Spleen (tissue), 7 donors: ENCODE data around the gene KMT2E.

Experiments
- POLR2AphosphoS5 ChIP-seq, 3 donors: sonication (generic); formaldehyde crosslinking; IDR thresholded peaks; one replicate each; pipeline ENCODE4 v1.5.1; 2017; ENCODE audit warnings: antibody characterized with exemption in 3 of 3
- TF ChIP-seq, protein P1 (sequence below), 11 experiments: fragments of 200-600 bp in 7 of 11; fragments of 450-650 bp in 4 of 11; sonication (generic) in 4 of 11; IDR thresholded peaks in 8 of 11; conservative IDR thresholded peaks in 3 of 11; 1 replicate in 7 of 11; 2 replicates in 4 of 11; pipeline versions ENCODE4 v1.4.0 to v1.8.0; 2016 to 2021; ENCODE audit warnings: antibody characterized with exemption in 11 of 11, inconsistent platforms in 4 of 11, mild to moderate bottlenecking in 1 of 11
- donor health status: DM: no; HTN: no; CAD: no; lungs with moderate emphysema.
- donor health status: DM: no; HTN: no; CAD: no.
- donor health status: DM: no; HTN: no; CAD: no.

DNA sequence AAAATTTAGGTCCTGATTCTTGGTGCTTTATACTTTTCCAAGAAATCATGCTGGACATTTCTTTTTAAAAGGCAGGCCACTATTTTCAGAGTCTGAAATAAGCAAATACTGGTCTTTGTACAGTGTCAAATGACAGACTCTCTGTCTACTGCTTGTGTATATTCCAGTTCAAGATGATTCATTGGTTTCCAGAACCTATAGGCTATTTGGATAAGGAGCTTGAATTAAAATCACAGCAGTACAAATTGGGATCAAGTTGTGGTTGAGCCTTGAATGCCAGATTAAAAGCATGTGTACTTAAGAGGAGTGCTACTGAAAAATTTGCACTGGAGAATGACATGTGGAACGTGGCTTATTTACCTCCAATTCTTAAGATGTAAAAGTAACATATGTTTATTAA, 10.7 kb downstream of the KMT2E start:
- TF ChIP-seq, protein P1, sequence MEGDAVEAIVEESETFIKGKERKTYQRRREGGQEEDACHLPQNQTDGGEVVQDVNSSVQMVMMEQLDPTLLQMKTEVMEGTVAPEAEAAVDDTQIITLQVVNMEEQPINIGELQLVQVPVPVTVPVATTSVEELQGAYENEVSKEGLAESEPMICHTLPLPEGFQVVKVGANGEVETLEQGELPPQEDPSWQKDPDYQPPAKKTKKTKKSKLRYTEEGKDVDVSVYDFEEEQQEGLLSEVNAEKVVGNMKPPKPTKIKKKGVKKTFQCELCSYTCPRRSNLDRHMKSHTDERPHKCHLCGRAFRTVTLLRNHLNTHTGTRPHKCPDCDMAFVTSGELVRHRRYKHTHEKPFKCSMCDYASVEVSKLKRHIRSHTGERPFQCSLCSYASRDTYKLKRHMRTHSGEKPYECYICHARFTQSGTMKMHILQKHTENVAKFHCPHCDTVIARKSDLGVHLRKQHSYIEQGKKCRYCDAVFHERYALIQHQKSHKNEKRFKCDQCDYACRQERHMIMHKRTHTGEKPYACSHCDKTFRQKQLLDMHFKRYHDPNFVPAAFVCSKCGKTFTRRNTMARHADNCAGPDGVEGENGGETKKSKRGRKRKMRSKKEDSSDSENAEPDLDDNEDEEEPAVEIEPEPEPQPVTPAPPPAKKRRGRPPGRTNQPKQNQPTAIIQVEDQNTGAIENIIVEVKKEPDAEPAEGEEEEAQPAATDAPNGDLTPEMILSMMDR (IDR thresholded peaks at IDR 0.05 in 8 of 11, conservative IDR thresholded peaks at IDR 0.05 in 3 of 11) = no peak
- TF ChIP-seq POLR2AphosphoS5 (IDR thresholded peaks at IDR 0.05) = no peak
